ENCODE results near the gene TNFRSF14.

TNFRSF14 gene

GRCh38 chr1:2508180-2508579, 48.0 kb upstream of the TNFRSF14 start:
- H3K79me2 ChIP-seq (ENCODE audit: insufficient read depth, low read length) = no peaks in the 10 kb centered on the region
- no peak for TF ChIP-seq EZH2phosphoT487 (conservative IDR thresholded peaks at IDR 0.05; ENCODE audit: low read length)
- TF ChIP-seq, protein P1, sequence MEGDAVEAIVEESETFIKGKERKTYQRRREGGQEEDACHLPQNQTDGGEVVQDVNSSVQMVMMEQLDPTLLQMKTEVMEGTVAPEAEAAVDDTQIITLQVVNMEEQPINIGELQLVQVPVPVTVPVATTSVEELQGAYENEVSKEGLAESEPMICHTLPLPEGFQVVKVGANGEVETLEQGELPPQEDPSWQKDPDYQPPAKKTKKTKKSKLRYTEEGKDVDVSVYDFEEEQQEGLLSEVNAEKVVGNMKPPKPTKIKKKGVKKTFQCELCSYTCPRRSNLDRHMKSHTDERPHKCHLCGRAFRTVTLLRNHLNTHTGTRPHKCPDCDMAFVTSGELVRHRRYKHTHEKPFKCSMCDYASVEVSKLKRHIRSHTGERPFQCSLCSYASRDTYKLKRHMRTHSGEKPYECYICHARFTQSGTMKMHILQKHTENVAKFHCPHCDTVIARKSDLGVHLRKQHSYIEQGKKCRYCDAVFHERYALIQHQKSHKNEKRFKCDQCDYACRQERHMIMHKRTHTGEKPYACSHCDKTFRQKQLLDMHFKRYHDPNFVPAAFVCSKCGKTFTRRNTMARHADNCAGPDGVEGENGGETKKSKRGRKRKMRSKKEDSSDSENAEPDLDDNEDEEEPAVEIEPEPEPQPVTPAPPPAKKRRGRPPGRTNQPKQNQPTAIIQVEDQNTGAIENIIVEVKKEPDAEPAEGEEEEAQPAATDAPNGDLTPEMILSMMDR (IDR thresholded peaks at IDR 0.05; ENCODE audit: insufficient read depth, low read length, poor library complexity, severe bottlenecking) = no peak
- H2AFZ ChIP-seq (ENCODE audit: low read depth, low read length, severe bottlenecking) = no peak overlapping the region
- H3K36me3 ChIP-seq (ENCODE audit: low read length) = no peaks in the 10 kb centered on the region
- H3F3A ChIP-seq (ENCODE audit: insufficient read depth) = no peaks in the 10 kb centered on the region
- H3K9ac ChIP-seq (ENCODE audit: low read length) = no peak overlapping the region
- no peaks in the 10 kb centered on the region for H3K9me2 ChIP-seq (replicated peaks; ENCODE audit: insufficient read depth, low read length)
- H4K20me1 ChIP-seq (ENCODE audit: low read depth, low read length) = no peaks in the 10 kb centered on the region
- H3K4me3 ChIP-seq (ENCODE audit: insufficient read depth, low read length, poor library complexity, severe bottlenecking) = no peak overlapping the region
- no peak overlapping the region for H3K4me2 ChIP-seq (ENCODE audit: low read depth, low read length, poor library complexity, severe bottlenecking)
- H3K9me3 ChIP-seq (ENCODE audit: insufficient read depth, low read length) = no peaks in the 10 kb centered on the region
- H3K27me3 ChIP-seq (ENCODE audit: low read length) = no peaks in the 10 kb centered on the region
- no peak overlapping the region for H3K27ac ChIP-seq (ENCODE audit: low read depth, low read length)

DNA sequence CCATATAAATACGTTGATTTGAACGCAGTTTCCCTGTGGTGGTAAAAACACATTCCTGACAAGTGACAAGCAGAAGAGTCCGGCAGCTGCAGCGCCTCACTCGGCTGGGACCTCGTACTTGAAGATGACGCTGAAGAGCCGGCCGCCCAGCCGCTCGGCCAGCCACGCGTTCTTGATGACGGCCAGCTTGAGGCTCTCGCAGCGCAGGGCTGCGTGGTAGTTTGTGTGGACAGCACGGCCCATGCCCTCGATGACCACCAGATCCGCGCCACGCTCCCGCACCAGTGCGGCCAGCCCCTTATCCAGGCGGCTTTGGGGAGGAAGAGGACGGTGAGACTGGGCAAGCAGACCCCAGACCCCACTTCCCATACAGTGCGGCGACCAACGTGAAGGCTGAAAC, 47.4 kb upstream of the TNFRSF14 start:
- no peaks in the 10 kb centered on the region for H3K36me3 ChIP-seq (ENCODE audit: low read length)
- H3K4me2 ChIP-seq (ENCODE audit: low read depth, low read length, poor library complexity, severe bottlenecking) = no peak overlapping the region
- no peak overlapping the region for H2AFZ ChIP-seq (ENCODE audit: low read depth, low read length, severe bottlenecking)
- H3K4me3 ChIP-seq (ENCODE audit: insufficient read depth, low read length, poor library complexity, severe bottlenecking) = no peak overlapping the region
- no peaks in the 10 kb centered on the region for H3K9me3 ChIP-seq (ENCODE audit: insufficient read depth, low read length)
- no peaks in the 10 kb centered on the region for H3F3A ChIP-seq (ENCODE audit: insufficient read depth)
- no peak overlapping the region for H3K27ac ChIP-seq (ENCODE audit: low read depth, low read length)
- H3K79me2 ChIP-seq (ENCODE audit: insufficient read depth, low read length) = no peaks in the 10 kb centered on the region
- no peak overlapping the region for H3K9ac ChIP-seq (ENCODE audit: low read length)
- no peak for TF ChIP-seq EZH2phosphoT487 (conservative IDR thresholded peaks at IDR 0.05; ENCODE audit: low read length)
- TF ChIP-seq, protein P1 (IDR thresholded peaks at IDR 0.05; ENCODE audit: insufficient read depth, low read length, poor library complexity, severe bottlenecking) = no peak
- H4K20me1 ChIP-seq (ENCODE audit: low read depth, low read length) = no peaks in the 10 kb centered on the region
- H3K27me3 ChIP-seq (ENCODE audit: low read length) = no peaks in the 10 kb centered on the region
- H3K9me2 ChIP-seq (replicated peaks; ENCODE audit: insufficient read depth, low read length) = no peaks in the 10 kb centered on the region

- Histone ChIP-seq H3K36me3 (ENCODE audit: low read length) (no peaks in the 10 kb centered on the region), H3K9me2 (replicated peaks; ENCODE audit: insufficient read depth, low read length) (no peaks in the 10 kb centered on the region)
These were observed 46.6 kb upstream of the TNFRSF14 start for GRCh38 chr1:2509589-2509988.

More at GRCh38 chr1:2509589-2509988, 46.6 kb upstream of the TNFRSF14 start:
- no peak overlapping the region for H3K27ac ChIP-seq (ENCODE audit: low read depth, low read length)
- H3K9ac ChIP-seq (ENCODE audit: low read length) = no peak overlapping the region
- no peaks in the 10 kb centered on the region for H3K79me2 ChIP-seq (ENCODE audit: insufficient read depth, low read length)
- H3K4me2 ChIP-seq (ENCODE audit: low read depth, low read length, poor library complexity, severe bottlenecking) = no peak overlapping the region
- no peaks in the 10 kb centered on the region for H3K9me3 ChIP-seq (ENCODE audit: insufficient read depth, low read length)
- H4K20me1 ChIP-seq (ENCODE audit: low read depth, low read length) = no peaks in the 10 kb centered on the region
- no peak for TF ChIP-seq EZH2phosphoT487 (conservative IDR thresholded peaks at IDR 0.05; ENCODE audit: low read length)
- TF ChIP-seq, protein P1 (IDR thresholded peaks at IDR 0.05; ENCODE audit: insufficient read depth, low read length, poor library complexity, severe bottlenecking) = no peak
- no peak overlapping the region for H2AFZ ChIP-seq (ENCODE audit: low read depth, low read length, severe bottlenecking)
- H3K27me3 ChIP-seq (ENCODE audit: low read length) = no peaks in the 10 kb centered on the region
- no peak overlapping the region for H3K4me3 ChIP-seq (ENCODE audit: insufficient read depth, low read length, poor library complexity, severe bottlenecking)
- no peaks in the 10 kb centered on the region for H3F3A ChIP-seq (ENCODE audit: insufficient read depth)
